Caki2 (cell line): Measurements from ENCODE around the gene ALPL. TPM values are rescaled to one million over a fixed set of nuclear protein-coding genes. Genes with fewer than 3 reads are reported as not detected.

Source experiments
- DNase-seq: peaks from one replicate; pipeline ENCODE4 v3.0.0-alpha.2; 2015; ENCODE audit warnings: low read depth
- in situ Hi-C: cut with HindIII; loops from 2 replicates; pipeline ENCODE4 v1.10.0; 2016; ENCODE audit warnings: low sequenced_read_pairs, low pct_unique_long_range_greater_than_20kb, mixed read lengths
- total RNA-seq: library from RNA; depleted of rRNA; stranded (reverse); fragments of >200 nt; shearing (Covaris generic); gene quantifications from 2 replicates; pipeline ENCODE4 v1.2.3, GENCODE V29; 2014; ENCODE audit warnings: low replicate concordance

ALPL gene
- total RNA-seq, 1 experiment from 2014 or later, result 0.14 TPM

- in situ Hi-C loops, result no loop called here
- DNase-seq, result peak; percentile 97
These were observed 77.8 kb downstream of the ALPL start for GRCh38 chr1:21586846-21587601.

GRCh38 chr1:21587602-21587953, 78.4 kb downstream of the ALPL start:
- in situ Hi-C loops, result no loop called here
- DNase-seq, result no peak

GRCh38 chr1:21589618-21590017, 80.4 kb downstream of the ALPL start:
- in situ Hi-C loops, result no loop called here
- no peak for DNase-seq

GRCh38 chr1:21590126-21590880, 81.1 kb downstream of the ALPL start:
- in situ Hi-C loops, result no loop called here
- DNase-seq, result no peak

GRCh38 chr1:21590934-21591333, 81.7 kb downstream of the ALPL start:
- in situ Hi-C loops, result no loop called here
- no peak for DNase-seq

- in situ Hi-C loops, result no loop called here
- no peak for DNase-seq
These were observed 83.1 kb downstream of the ALPL start for GRCh38 chr1:21592086-21592865.

- in situ Hi-C loops, result no loop called here
- DNase-seq, result no peak
These were observed 84.0 kb downstream of the ALPL start for GRCh38 chr1:21593231-21593630.

GRCh38 chr1:21594501-21594900, 85.3 kb downstream of the ALPL start:
- in situ Hi-C loops, result no loop called here
- DNase-seq, result peak; percentile 19

GRCh38 chr1:21594935-21595897, 86.0 kb downstream of the ALPL start:
- in situ Hi-C loops, result no loop called here
- DNase-seq, result peak; percentile 54

GRCh38 chr1:21596174-21596573, 87.0 kb downstream of the ALPL start:
- in situ Hi-C loops, result no loop called here
- DNase-seq, result no peak

- in situ Hi-C loops, result no loop called here
- DNase-seq, result no peak
These were observed 87.4 kb downstream of the ALPL start for GRCh38 chr1:21596628-21597027.

GRCh38 chr1:21597753-21598152, 88.5 kb downstream of the ALPL start:
- in situ Hi-C loops, result no loop called here
- no peak for DNase-seq

- in situ Hi-C loops, result no loop called here
- DNase-seq, result no peak
These were observed 89.2 kb downstream of the ALPL start for GRCh38 chr1:21598417-21598816.

- no peak for DNase-seq
- in situ Hi-C loops, result no loop called here
These were observed 89.7 kb downstream of the ALPL start for GRCh38 chr1:21598904-21599303.

- no peak for DNase-seq
- in situ Hi-C loops, result no loop called here
These were observed 90.2 kb downstream of the ALPL start for GRCh38 chr1:21599402-21599801.

- DNase-seq, result no peak
- in situ Hi-C loops, result no loop called here
These were observed 92.2 kb downstream of the ALPL start for GRCh38 chr1:21601278-21602048.
